ENCODE results near the gene TBX4. TPM values are rescaled to one million over a fixed set of nuclear protein-coding genes. Genes with fewer than 3 reads are reported as not detected.

The TBX4 gene
- total RNA-seq, 1 experiment from 2014 or later = not detected

- no peak for DNase-seq (ENCODE audit: unreplicated experiment)
- Mint-ChIP-seq H3K27me3 (ENCODE audit: insufficient read depth, unreplicated experiment) (no peaks in the 10 kb centered on the region), H3K9me3 (ENCODE audit: unreplicated experiment) (no peaks in the 10 kb centered on the region), H3K27ac (ENCODE audit: low read depth, unreplicated experiment) (no peak overlapping the region), H3K4me1 (ENCODE audit: insufficient read depth, unreplicated experiment) (no peaks in the 10 kb centered on the region), H3K4me3 (ENCODE audit: unreplicated experiment) (no peak overlapping the region), H3K36me3 (ENCODE audit: insufficient read depth, unreplicated experiment) (peaks cover 5% of the 10 kb centered on the region)
- no TSS peak for BruUV-seq (replicated peaks)
- intact Hi-C loops (cut with micrococcal nuclease) = no loop called here
- POLR2A ChIA-PET = interaction anchor here (0.6 kb wide), 1 partner anchor 29 kb away, joined by 3 read pairs; no protein-coding TSS in a partner anchor
- no peak for TF ChIP-seq CTCF (IDR thresholded peaks at IDR 0.05; ENCODE audit: unreplicated experiment)
- CTCF ChIA-PET = interaction anchor here (0.6 kb wide), 1 partner anchor 32 kb away, joined by 3 read pairs; no protein-coding TSS in a partner anchor
These were observed 47.6 kb upstream of the TBX4 start for GRCh38 chr17:61404663-61404912.

- Mint-ChIP-seq H3K4me3 (ENCODE audit: unreplicated experiment) (no peak overlapping the region), H3K9me3 (ENCODE audit: unreplicated experiment) (no peaks in the 10 kb centered on the region), H3K36me3 (ENCODE audit: insufficient read depth, unreplicated experiment) (peaks cover 5% of the 10 kb centered on the region), H3K27ac (ENCODE audit: low read depth, unreplicated experiment) (no peak overlapping the region), H3K27me3 (ENCODE audit: insufficient read depth, unreplicated experiment) (no peaks in the 10 kb centered on the region), H3K4me1 (ENCODE audit: insufficient read depth, unreplicated experiment) (no peaks in the 10 kb centered on the region)
- intact Hi-C loops (cut with micrococcal nuclease) = loop anchor here (5.0 kb wide), 1 partner anchor 683 kb away; no protein-coding TSS in a partner anchor
- BruUV-seq (replicated peaks) = no TSS peak
- no peak for DNase-seq (ENCODE audit: unreplicated experiment)
- no peak for TF ChIP-seq CTCF (IDR thresholded peaks at IDR 0.05; ENCODE audit: unreplicated experiment)
- ChIA-PET POLR2A (interaction anchor here (0.6 kb wide), 1 partner anchor 28 kb away, joined by 3 read pairs; no protein-coding TSS in a partner anchor), CTCF (no interaction called here)
These were observed 47.1 kb upstream of the TBX4 start for GRCh38 chr17:61404913-61405685.

GRCh38 chr17:61405686-61406536, 46.3 kb upstream of the TBX4 start:
- Mint-ChIP-seq H3K4me3 (ENCODE audit: unreplicated experiment) (no peak overlapping the region), H3K9me3 (ENCODE audit: unreplicated experiment) (no peaks in the 10 kb centered on the region), H3K36me3 (ENCODE audit: insufficient read depth, unreplicated experiment) (peaks cover 5% of the 10 kb centered on the region), H3K4me1 (ENCODE audit: insufficient read depth, unreplicated experiment) (no peaks in the 10 kb centered on the region), H3K27ac (ENCODE audit: low read depth, unreplicated experiment) (no peak overlapping the region), H3K27me3 (ENCODE audit: insufficient read depth, unreplicated experiment) (no peaks in the 10 kb centered on the region)
- intact Hi-C loops (cut with micrococcal nuclease) = loop anchor here (5.0 kb wide), 1 partner anchor 684 kb away; no protein-coding TSS in a partner anchor
- ChIA-PET CTCF (interaction anchor here (0.6 to 0.7 kb wide), 2 partner anchors 16 to 467 kb away, joined by 3 read pairs; no protein-coding TSS in a partner anchor), POLR2A (no interaction called here)
- no peak for TF ChIP-seq CTCF (IDR thresholded peaks at IDR 0.05; ENCODE audit: unreplicated experiment)
- BruUV-seq (replicated peaks) = no TSS peak
- no peak for DNase-seq (ENCODE audit: unreplicated experiment)

- no TSS peak for BruUV-seq (replicated peaks)
These were observed 45.7 kb upstream of the TBX4 start for GRCh38 chr17:61406537-61406845.

More at GRCh38 chr17:61406537-61406845, 45.7 kb upstream of the TBX4 start:
- H3K36me3 Mint-ChIP-seq (ENCODE audit: insufficient read depth, unreplicated experiment) = peaks cover 5% of the 10 kb centered on the region
- no peaks in the 10 kb centered on the region for H3K9me3 Mint-ChIP-seq (ENCODE audit: unreplicated experiment)
- TF ChIP-seq CTCF (IDR thresholded peaks at IDR 0.05; ENCODE audit: unreplicated experiment) = no peak
- no peaks in the 10 kb centered on the region for H3K4me1 Mint-ChIP-seq (ENCODE audit: insufficient read depth, unreplicated experiment)
- no peak overlapping the region for H3K27ac Mint-ChIP-seq (ENCODE audit: low read depth, unreplicated experiment)
- no peak for DNase-seq (ENCODE audit: unreplicated experiment)
- intact Hi-C loops (cut with micrococcal nuclease) = loop anchor here (5.0 kb wide), 1 partner anchor 684 kb away; no protein-coding TSS in a partner anchor
- ChIA-PET CTCF (interaction anchor here (0.7 kb wide), 1 partner anchor 467 kb away, joined by 3 read pairs; no protein-coding TSS in a partner anchor), POLR2A (no interaction called here)
- H3K27me3 Mint-ChIP-seq (ENCODE audit: insufficient read depth, unreplicated experiment) = no peaks in the 10 kb centered on the region
- no peak overlapping the region for H3K4me3 Mint-ChIP-seq (ENCODE audit: unreplicated experiment)

Data from MCF 10A (cell line).